HG03135 (cell line): Measurements from ENCODE around the gene TBX18.

Experiments
- ATAC-seq: cut with Tn5 transposase; IDR thresholded peaks from one replicate; pipeline ENCODE4 v1.9.1; 2021; ENCODE audit warnings: mild to moderate bottlenecking, moderate library complexity; ENCODE audit not compliant: unreplicated experiment

The TBX18 gene

DNA sequence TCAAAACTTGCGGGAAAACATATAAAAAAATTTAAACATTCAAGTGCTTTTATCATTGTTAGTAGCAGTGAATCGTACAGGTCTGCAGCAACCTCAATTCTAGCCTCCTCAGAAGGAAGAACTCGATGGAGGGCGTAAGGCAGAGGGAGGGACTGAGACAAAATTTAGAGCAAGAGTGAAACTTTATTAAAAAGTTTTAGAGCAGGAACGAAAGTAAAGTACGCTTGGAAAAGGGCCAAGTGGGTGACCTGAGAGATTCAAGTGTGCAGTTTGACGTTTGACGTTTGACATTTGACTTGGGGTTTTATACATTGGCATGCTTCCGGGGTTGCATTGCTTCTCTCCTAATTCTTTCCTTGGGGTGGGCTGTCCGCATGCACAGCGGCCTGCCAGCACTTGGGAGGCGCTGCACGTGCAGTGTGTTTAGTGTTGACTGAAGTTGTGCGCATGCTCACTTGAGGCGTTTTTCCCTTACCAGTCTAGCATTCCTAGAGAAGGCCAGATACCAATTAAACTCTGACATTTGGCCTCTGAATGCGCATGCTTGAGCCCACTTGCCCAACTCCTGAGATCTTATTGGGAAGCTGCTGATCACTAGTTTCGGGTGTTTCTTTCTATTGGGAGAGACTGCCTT is 82.6 kb downstream of the TBX18 start:
- no peak for ATAC-seq

- no peak for ATAC-seq
Observed at GRCh38 chr6:84675651-84676050, 88.7 kb downstream of the TBX18 start.

DNA sequence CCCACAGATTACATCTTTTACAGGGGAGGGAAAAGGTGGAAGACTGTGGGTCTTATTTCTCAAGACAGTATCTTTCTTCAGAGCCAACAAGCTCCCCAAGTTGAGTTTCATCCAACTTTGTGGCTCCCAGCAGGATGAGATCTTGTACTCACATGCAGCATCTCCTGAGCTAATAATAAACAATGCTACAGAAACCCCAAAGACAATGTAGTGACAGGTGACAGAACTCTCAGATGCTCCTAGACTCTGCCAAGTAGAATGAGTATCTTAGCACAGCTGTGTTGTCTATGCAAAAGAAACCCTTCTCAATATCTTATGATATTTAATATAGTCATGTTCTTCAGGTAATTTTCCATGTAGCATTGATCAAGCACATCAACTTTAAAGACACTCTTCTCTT is 90.0 kb downstream of the TBX18 start:
- ATAC-seq: no peak

- no peak for ATAC-seq
Observed at GRCh38 chr6:84671183-84671582, 93.2 kb downstream of the TBX18 start.

GRCh38 chr6:84669945-84670344 is 94.5 kb downstream of the TBX18 start:
- no peak for ATAC-seq

GRCh38 chr6:84667252-84668213 is 96.9 kb downstream of the TBX18 start:
- no peak for ATAC-seq

- ATAC-seq: no peak
Observed at GRCh38 chr6:84665401-84665800, 99.0 kb downstream of the TBX18 start.

DNA sequence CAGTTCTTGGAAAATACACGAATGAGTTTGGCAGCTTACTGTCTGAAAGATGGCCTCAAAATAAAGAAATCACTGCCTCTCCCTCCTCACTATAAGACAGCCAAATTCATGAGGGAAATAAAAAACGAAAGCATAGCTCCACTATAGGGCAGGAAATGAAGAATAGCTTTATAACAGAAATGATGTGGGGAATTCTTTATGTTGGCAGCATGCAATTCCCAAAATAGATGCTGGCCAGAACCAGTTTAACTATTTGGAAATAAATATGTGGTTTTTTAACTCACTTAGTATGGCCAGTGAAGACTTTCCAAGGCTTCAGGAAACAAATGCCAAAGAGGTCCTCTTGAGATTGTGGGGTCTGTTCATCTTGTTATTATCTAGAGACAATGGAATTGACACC is 100.5 kb downstream of the TBX18 start:
- ATAC-seq: no peak

DNA sequence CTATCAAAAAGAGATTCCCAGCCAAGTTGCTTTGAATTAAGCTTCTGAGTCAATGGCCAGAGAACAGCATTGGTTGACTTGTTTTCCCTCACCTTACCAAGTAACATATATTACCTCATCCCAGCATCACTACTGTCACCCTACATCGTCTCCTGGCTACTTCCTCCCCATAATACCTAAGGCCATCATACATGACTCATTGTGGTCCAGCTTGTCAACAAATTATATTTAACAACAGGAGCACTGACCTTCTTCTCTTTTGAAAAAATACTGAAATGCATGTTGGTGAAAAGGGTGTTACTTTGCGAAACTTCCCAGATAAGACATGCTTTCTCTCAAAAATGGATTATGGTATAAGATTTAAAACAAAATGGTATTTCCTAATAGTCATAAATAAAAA is 106.9 kb downstream of the TBX18 start:
- no peak for ATAC-seq

DNA sequence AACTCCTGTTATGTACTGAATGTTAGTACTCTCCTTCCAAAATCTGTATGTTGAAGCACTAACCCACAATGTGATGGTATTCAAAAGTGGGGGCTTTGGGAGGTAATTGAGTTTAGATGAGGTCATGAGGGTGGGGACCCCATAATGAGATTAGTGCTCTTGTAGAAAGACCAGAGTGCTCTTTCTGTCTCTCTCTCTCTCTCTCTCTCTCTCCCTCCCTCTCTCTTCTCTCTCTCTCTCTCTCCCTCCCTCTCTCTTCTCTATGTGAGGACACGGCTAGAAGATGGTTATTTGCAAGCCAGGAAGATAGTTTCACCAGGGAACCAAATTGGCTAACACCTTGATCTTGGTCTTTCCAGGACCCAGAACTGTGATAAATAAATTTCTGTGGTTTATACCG is 107.4 kb downstream of the TBX18 start:
- no peak for ATAC-seq

DNA sequence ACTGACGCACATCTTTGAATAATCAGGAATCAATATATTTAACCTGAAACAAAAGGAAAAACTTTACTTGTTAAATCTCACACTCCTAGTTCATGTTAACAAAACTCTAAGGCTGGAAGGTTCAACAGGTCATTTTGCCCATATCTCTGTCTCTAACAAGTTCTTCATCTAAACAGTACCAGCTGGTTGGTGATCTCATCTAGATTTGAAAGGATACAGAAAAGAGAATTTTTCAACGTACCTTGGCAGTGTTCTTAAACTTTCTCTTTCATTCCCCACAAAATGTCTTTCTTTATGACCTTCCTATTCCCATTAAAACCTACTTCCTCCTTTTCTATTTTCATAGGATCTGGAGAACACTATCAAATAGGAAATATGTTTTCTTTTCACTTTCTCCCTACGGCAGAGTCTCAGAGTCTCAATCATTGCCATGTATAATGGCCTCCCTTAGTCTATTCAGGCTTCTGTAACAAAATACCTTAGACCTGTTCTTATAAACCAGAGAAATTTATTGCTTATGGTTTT is 111.3 kb downstream of the TBX18 start:
- ATAC-seq: no peak

DNA sequence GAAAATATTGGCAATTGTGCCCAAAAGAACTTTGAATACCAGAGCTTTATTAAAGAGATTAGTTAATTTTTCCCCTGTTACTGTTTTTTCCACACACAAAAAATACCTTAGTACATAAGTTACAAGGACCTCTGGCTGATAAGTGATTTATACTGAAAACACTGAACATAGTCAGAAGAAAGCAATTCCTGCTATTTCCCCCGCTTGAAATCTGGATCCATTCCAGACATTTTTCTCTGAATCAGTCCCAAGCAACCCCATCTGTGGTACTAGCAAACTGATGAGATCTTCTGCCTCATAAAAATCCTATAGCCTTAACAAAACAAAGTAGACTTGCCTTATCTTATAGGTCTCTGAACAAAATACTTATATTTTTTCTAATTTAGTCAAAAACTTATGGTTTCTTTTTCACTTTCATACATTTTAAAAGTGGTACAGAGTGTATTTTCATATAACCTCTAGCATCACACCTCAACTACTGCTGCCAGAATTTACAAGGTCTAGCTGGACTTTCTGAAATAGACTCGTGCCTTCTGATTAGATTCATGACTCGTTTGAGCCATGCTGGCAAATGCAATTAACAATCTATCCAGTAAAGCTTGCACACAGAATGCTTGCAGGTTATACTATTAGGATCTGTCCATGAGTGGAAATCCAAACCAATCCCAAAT is 111.9 kb downstream of the TBX18 start:
- ATAC-seq: no peak

GRCh38 chr6:84651583-84651982 is 112.8 kb downstream of the TBX18 start:
- ATAC-seq: no peak

GRCh38 chr6:84648444-84648843 is 116.0 kb downstream of the TBX18 start:
- ATAC-seq: no peak

DNA sequence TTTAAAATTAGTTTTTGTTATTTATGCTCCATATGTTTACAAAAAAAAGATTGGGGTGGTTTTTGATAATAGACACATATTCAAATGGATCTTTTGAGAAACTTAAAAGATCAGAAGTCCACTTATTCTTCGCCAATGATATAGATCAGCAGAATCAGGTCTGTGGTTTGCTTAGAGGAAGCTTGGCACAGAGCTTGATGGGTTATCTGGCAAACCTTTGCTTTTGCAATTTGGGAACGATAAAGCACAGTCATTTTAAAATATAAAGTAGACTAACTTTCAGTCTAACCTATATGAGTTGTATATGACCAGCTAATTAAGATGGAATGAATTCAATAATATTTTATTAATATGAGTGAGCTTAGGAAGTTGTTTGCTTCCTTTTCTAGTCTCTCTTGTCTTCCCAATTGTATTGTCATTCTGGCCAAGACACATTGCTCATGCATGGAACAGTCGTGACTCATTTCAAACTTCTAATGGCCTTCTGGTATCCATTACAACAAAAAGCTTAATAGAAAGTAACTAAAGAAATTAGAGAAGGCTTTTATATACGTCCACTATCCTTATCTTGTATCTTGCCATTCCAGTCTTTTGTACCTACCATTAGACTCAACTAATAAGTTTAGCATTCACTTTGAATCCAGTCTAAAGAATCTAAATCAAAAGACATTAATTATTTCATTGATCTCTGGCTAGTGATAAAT is 118.7 kb downstream of the TBX18 start:
- no peak for ATAC-seq

DNA sequence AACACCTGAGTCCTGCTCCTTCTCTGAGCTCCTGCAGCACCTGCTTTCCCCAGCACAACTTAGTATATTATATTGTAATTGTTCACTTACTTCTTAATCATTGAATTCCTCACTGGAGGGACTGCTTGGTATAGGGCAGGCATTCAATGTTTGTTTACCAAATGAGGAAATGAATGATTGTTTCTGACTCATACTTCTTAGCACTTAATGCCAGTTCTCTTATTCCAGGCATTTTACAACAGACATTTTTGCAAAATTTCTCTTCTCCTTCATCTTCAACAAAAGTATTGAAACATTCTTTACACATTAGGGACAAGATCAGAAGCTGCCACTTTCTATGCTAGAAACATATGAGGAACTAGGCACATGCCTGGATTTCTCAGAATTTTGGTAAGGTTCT is 119.4 kb downstream of the TBX18 start:
- ATAC-seq: no peak

- ATAC-seq: no peak
Observed at GRCh38 chr6:84643778-84644177, 120.6 kb downstream of the TBX18 start.

DNA sequence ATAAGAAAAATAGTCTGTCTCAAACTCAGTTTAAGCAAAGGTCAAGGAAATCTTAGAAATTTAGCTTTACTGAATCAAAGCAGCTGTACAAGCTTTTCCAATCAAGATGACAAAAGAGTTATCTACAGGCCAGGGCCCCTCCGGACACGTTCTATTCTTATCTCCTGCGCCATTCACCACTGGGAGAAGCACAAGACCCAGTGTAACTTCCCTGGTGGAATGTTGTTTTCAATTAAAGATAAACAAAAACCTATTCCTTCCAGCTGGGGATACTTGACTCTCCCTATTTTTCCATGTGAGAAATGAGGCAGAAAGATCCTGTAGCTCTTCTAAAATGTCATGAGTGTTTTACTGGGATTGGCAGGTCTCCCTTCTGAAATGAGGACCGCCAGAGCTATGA is 123.3 kb downstream of the TBX18 start:
- ATAC-seq: no peak

DNA sequence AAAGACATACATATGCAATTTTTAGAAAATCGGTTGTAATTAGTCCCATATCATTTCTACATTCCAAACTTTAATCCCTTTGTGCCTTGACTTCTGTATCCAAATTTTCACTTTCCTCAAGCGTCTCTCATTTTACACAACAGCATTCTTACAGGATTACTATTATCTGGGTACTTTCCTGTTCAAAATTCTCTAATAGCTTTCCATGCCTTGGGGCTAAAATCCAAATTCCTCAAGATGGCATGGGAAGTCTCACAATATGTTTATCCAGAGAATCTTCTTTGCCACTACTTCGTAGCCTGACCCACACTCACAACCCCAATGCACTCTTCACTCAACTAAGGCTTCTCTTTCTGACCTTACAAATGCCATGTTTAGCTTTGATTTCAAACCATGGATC is 125.0 kb downstream of the TBX18 start:
- ATAC-seq: no peak

- no peak for ATAC-seq
Observed at GRCh38 chr6:84638286-84638685, 126.1 kb downstream of the TBX18 start.
